Progenitor cell of endocrine pancreas (in vitro differentiated cells): ENCODE measurements around the gene CRELD2. TPM values are rescaled to one million over a fixed set of nuclear protein-coding genes. Genes with fewer than 3 reads are reported as not detected.

Experiments used
- DNase-seq: peaks from one replicate; pipeline ENCODE4 v3.0.0; 2021; ENCODE audit warnings: low spot score; ENCODE audit not compliant: unreplicated experiment
- H3K27ac Mint-ChIP-seq: 2 replicates; pipeline ENCODE4 v1.8.0; 2021; ENCODE audit warnings: mild to moderate bottlenecking, moderate library complexity, mixed read lengths
- H3K27me3 Mint-ChIP-seq: 2 replicates; pipeline ENCODE4 v1.8.0; 2021; ENCODE audit warnings: mixed read lengths
- H3K36me3 Mint-ChIP-seq: 2 replicates; pipeline ENCODE4 v1.8.0; 2022; ENCODE audit warnings: mixed read lengths; ENCODE audit not compliant: insufficient read depth
- H3K4me1 Mint-ChIP-seq: 2 replicates; pipeline ENCODE4 v1.8.0; 2021; ENCODE audit warnings: low read depth, mixed read lengths
- H3K4me3 Mint-ChIP-seq: 2 replicates; pipeline ENCODE4 v1.8.0; 2021; ENCODE audit warnings: low read depth, mild to moderate bottlenecking, moderate library complexity, mixed read lengths
- H3K9me3 Mint-ChIP-seq: 2 replicates; pipeline ENCODE4 v1.8.0; 2021; ENCODE audit warnings: low read depth, mixed read lengths
- CTCF ChIP-seq: fragments of 200-600 bp; sonication (generic); IDR thresholded peaks from one replicate; pipeline ENCODE4 v1.5.0; 2021; ENCODE audit warnings: antibody characterized with exemption, mild to moderate bottlenecking; ENCODE audit not compliant: unreplicated experiment
- total RNA-seq: library from RNA; stranded (reverse); gene quantifications from 2 replicates; pipeline ENCODE4 v1.2.1, GENCODE V29; 2021

Gene CRELD2
- total RNA-seq, 1 donor from 2014 or later, result 42.2 TPM

GRCh38 chr22:49896201-49896600 lies 22.2 kb upstream of the CRELD2 start:
- Mint-ChIP-seq H3K9me3 (peaks cover 8% of the 10 kb centered on the region), H3K36me3 (peaks cover 42% of the 10 kb centered on the region), H3K27me3 (no peaks in the 10 kb centered on the region), H3K27ac (no peak overlapping the region), H3K4me3 (no peak overlapping the region), H3K4me1 (no peaks in the 10 kb centered on the region)
- TF ChIP-seq CTCF, result no peak
- no peak for DNase-seq

DNA sequence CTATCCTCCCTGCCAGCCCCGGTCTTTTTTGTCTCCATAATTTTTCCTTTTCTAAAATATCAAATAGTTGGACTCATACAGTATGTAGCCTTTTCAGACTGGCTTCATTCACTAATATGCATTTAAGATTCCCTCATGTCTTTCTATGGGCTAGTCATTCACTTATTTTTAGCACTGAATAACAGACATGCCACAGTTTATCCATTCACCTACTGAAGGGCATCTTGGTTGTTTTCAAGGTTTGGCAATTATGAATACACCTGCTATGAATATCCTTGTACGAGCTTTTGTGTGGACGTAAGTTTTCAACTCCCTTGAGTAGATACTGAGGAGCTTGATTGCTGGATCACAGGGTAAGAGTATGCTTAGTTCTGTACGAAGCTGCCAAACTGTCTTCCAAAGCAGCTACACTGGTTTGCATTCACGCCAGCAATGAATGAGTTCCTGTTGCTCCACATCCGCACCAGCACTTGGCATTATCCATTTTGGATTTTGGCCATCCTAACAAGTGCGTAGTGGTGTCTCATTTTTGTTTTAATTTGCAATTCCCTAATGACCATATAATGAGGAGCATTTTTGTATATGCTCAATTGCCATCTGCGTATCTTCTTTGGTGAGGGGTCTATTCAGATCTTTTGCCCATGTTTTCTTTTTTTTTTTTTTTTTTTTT lies 21.3 kb upstream of the CRELD2 start:
- no peak overlapping the region for H3K27ac Mint-ChIP-seq
- H3K27me3 Mint-ChIP-seq, result no peaks in the 10 kb centered on the region
- no peak for TF ChIP-seq CTCF
- peaks cover 4% of the 10 kb centered on the region for H3K9me3 Mint-ChIP-seq
- no peak overlapping the region for H3K4me3 Mint-ChIP-seq
- H3K36me3 Mint-ChIP-seq, result peaks cover 44% of the 10 kb centered on the region
- DNase-seq, result no peak
- no peaks in the 10 kb centered on the region for H3K4me1 Mint-ChIP-seq

- Mint-ChIP-seq H3K27me3 (no peaks in the 10 kb centered on the region), H3K4me1 (no peaks in the 10 kb centered on the region), H3K9me3 (no peaks in the 10 kb centered on the region), H3K36me3 (peaks cover 27% of the 10 kb centered on the region), H3K27ac (no peak overlapping the region), H3K4me3 (no peak overlapping the region)
- TF ChIP-seq CTCF, result no peak
- DNase-seq, result no peak
Observed at GRCh38 chr22:49899530-49899929, 18.9 kb upstream of the CRELD2 start.

DNA sequence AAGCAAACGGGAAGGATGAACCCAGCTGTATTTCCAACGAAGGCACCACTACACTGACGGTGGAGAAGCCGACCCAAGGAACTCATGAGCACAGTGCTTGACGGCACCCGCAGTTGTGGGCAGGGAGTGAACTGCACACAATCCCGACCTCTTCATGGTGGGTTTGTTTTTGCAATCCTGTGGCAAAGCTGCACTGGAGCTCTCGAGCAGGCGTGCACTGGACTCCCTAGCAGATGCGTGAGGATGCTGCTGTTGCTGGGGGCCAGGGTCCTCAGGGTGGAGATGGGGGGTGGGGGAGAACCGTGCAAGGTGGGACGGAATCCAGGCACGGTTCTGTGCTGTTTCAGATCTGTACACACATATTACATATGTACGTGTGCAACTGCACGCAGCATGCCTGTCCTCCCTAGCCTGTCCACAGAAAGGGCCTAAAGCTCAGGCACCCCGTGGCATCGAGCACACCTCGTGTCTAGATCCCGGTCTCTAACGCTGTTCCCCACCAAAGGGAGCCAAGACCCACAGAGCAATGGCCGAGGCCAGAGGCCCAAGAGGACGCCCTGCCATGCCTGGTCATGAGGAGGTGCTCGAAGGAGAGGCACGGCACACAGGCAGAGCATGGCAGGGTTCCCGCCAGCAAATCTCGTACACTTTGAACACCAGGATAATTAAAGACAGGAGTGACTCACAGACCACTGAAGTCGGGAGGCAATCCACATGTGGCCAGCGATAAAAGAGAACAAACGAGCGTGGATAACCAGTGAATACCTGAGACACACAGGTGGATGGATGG lies 17.8 kb upstream of the CRELD2 start:
- H3K27ac Mint-ChIP-seq, result no peak overlapping the region
- no peaks in the 10 kb centered on the region for H3K9me3 Mint-ChIP-seq
- DNase-seq, result no peak
- peaks cover 24% of the 10 kb centered on the region for H3K36me3 Mint-ChIP-seq
- no peaks in the 10 kb centered on the region for H3K27me3 Mint-ChIP-seq
- no peaks in the 10 kb centered on the region for H3K4me1 Mint-ChIP-seq
- no peak for TF ChIP-seq CTCF
- no peak overlapping the region for H3K4me3 Mint-ChIP-seq

- H3K9me3 Mint-ChIP-seq, result no peaks in the 10 kb centered on the region
- no peak overlapping the region for H3K27ac Mint-ChIP-seq
- DNase-seq, result no peak
- H3K27me3 Mint-ChIP-seq, result no peaks in the 10 kb centered on the region
- no peaks in the 10 kb centered on the region for H3K4me1 Mint-ChIP-seq
- H3K4me3 Mint-ChIP-seq, result no peak overlapping the region
- peaks cover 24% of the 10 kb centered on the region for H3K36me3 Mint-ChIP-seq
- no peak for TF ChIP-seq CTCF
Observed at GRCh38 chr22:49901457-49901856, 17.0 kb upstream of the CRELD2 start.
